Measurements from ENCODE around the gene NPLOC4. TPM values are rescaled to one million over a fixed set of nuclear protein-coding genes. Genes with fewer than 3 reads are reported as not detected.

Gene NPLOC4
- total and polyA plus RNA-seq, 2 of the 13 experiments (the other 11 are each of a cell fraction or from before 2014, with no cell fraction given): 57.0 to 97.0 TPM

DNA sequence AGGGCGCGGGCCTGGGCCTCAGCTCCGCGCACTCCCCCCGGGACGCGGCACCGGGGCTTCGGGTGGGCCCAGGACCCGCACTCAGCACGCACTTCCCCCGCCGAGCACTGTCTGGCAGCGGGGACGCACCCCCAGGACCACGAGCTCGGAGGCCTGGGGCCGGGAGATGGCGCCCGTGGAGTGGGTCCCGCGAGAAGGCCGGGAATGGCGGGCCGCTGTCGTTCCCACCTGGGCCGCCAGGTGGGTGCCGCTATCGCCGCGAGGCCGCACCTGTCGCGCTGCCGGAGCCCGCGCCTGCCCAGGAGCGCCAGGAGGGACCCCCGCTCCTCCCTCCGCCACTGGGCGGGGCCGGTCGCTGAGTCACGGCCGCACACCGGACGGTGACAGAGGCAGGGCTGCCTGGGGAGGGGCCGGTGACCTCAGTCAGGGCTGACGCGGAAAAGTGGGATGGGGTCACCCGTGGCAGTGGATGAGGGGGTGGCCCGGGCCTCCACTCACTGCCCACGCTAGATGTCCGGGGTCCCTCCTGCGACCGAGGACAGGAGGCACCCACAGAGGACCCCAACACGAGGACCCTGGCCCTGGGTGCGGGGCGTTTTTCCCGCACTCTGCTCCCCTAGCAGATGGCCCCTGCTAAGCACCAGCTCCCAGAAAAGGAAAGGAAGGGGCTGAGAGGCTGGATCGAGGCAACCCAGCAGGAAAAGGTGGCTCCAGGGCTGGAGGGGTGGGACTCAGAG, 117.5 kb downstream of the NPLOC4 start (continued):
- TF ChIP-seq ZBTB8A (CRISPR knock-in tag; IDR thresholded peaks at IDR 0.05; ENCODE audit: borderline replicate concordance, low read depth) (0 out of 2 replicates have a peak, but pooled peaks have one; percentile 53), TGIF2 (CRISPR knock-in tag; IDR thresholded peaks at IDR 0.05) (no peak), SIX1 (CRISPR knock-in tag; IDR thresholded peaks at IDR 0.05; ENCODE audit: borderline replicate concordance) (no peak), ZNF749 (CRISPR knock-in tag; IDR thresholded peaks at IDR 0.05; ENCODE audit: borderline replicate concordance) (no peak), CREB1 (IDR thresholded peaks at IDR 0.05) (peak; percentile 23; the same call in 1 of the 2 replicates), CREB1 (CRISPR knock-in tag; IDR thresholded peaks at IDR 0.05) (no peak), SOX6 (IDR thresholded peaks at IDR 0.05) (no peak), SOX6 (CRISPR knock-in tag; IDR thresholded peaks at IDR 0.05) (peak; percentile 17; the same call in 1 of the 2 replicates), KDM1A (CRISPR knock-in tag; IDR thresholded peaks at IDR 0.05) (no peak), ZNF577 (CRISPR knock-in tag; IDR thresholded peaks at IDR 0.05; ENCODE audit: borderline replicate concordance, low read depth) (no peak), ARNT (IDR thresholded peaks at IDR 0.05) (no peak), ZIK1 (CRISPR knock-in tag; IDR thresholded peaks at IDR 0.05; ENCODE audit: borderline replicate concordance, low read depth) (0 out of 2 replicates have a peak, but pooled peaks have one; percentile 21), TOPORS (CRISPR knock-in tag; IDR thresholded peaks at IDR 0.05) (no peak), BRD4 (CRISPR knock-in tag; IDR thresholded peaks at IDR 0.05) (no peak), NPAS2 (CRISPR knock-in tag; IDR thresholded peaks at IDR 0.05; ENCODE audit: borderline replicate concordance) (no peak), ZNF747 (CRISPR knock-in tag; IDR thresholded peaks at IDR 0.05; ENCODE audit: borderline replicate concordance) (0 out of 2 replicates have a peak, but pooled peaks have one; percentile 39), CBX5 (CRISPR knock-in tag; IDR thresholded peaks at IDR 0.05; ENCODE audit: borderline replicate concordance) (peak; percentile 29; the same call in 1 of the 2 replicates), HMG20A (CRISPR knock-in tag; IDR thresholded peaks at IDR 0.05; ENCODE audit: borderline replicate concordance) (no peak), RFXANK (CRISPR knock-in tag; IDR thresholded peaks at IDR 0.05) (no peak), IKZF4 (CRISPR knock-in tag; IDR thresholded peaks at IDR 0.05; ENCODE audit: borderline replicate concordance, low read depth, not compliant biosample characterization) (no peak), ZNF879 (CRISPR knock-in tag; IDR thresholded peaks at IDR 0.05) (no peak), TBX3 (IDR thresholded peaks at IDR 0.05; ENCODE audit: borderline replicate concordance) (no peak), ZNF782 (CRISPR knock-in tag; IDR thresholded peaks at IDR 0.05; ENCODE audit: borderline replicate concordance) (peak; percentile 74)
- TF ChIP-seq, protein P1, sequence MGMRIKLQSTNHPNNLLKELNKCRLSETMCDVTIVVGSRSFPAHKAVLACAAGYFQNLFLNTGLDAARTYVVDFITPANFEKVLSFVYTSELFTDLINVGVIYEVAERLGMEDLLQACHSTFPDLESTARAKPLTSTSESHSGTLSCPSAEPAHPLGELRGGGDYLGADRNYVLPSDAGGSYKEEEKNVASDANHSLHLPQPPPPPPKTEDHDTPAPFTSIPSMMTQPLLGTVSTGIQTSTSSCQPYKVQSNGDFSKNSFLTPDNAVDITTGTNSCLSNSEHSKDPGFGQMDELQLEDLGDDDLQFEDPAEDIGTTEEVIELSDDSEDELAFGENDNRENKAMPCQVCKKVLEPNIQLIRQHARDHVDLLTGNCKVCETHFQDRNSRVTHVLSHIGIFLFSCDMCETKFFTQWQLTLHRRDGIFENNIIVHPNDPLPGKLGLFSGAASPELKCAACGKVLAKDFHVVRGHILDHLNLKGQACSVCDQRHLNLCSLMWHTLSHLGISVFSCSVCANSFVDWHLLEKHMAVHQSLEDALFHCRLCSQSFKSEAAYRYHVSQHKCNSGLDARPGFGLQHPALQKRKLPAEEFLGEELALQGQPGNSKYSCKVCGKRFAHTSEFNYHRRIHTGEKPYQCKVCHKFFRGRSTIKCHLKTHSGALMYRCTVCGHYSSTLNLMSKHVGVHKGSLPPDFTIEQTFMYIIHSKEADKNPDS (CRISPR knock-in tag; IDR thresholded peaks at IDR 0.05): peak; percentile 34; the same call in 1 of the 2 replicates
- TF ChIP-seq, protein P2, sequence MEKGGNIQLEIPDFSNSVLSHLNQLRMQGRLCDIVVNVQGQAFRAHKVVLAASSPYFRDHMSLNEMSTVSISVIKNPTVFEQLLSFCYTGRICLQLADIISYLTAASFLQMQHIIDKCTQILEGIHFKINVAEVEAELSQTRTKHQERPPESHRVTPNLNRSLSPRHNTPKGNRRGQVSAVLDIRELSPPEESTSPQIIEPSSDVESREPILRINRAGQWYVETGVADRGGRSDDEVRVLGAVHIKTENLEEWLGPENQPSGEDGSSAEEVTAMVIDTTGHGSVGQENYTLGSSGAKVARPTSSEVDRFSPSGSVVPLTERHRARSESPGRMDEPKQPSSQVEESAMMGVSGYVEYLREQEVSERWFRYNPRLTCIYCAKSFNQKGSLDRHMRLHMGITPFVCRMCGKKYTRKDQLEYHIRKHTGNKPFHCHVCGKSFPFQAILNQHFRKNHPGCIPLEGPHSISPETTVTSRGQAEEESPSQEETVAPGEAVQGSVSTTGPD (CRISPR knock-in tag; IDR thresholded peaks at IDR 0.05): no peak
- TF ChIP-seq, protein P3, sequence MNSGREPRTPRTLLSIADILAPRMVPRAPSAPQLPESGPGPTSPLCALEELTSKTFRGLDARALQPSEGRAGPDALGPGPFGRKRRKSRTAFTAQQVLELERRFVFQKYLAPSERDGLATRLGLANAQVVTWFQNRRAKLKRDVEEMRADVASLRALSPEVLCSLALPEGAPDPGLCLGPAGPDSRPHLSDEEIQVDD (CRISPR knock-in tag; IDR thresholded peaks at IDR 0.05; ENCODE audit: borderline replicate concordance): no peak
- TF ChIP-seq, protein P4, sequence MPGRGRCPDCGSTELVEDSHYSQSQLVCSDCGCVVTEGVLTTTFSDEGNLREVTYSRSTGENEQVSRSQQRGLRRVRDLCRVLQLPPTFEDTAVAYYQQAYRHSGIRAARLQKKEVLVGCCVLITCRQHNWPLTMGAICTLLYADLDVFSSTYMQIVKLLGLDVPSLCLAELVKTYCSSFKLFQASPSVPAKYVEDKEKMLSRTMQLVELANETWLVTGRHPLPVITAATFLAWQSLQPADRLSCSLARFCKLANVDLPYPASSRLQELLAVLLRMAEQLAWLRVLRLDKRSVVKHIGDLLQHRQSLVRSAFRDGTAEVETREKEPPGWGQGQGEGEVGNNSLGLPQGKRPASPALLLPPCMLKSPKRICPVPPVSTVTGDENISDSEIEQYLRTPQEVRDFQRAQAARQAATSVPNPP (CRISPR knock-in tag; IDR thresholded peaks at IDR 0.05): 0 out of 2 replicates have a peak, but pooled peaks have one; percentile 45

All from HepG2 (cell line).